Mesothelial cell of epicardium (in vitro differentiated cells): ENCODE measurements around the gene GRIN3A. TPM values are rescaled to one million over a fixed set of nuclear protein-coding genes. Genes with fewer than 3 reads are reported as not detected.

Experiments
- DNase-seq, 2 experiments: peaks; one replicate each; pipeline ENCODE4 v3.0.0; 2021; ENCODE audit warnings: low spot score in 2 of 2; ENCODE audit not compliant: unreplicated experiment in 2 of 2
- H3K27ac Mint-ChIP-seq: 2 replicates; pipeline ENCODE4 v1.8.0; 2021; ENCODE audit warnings: mixed read lengths
- H3K27me3 Mint-ChIP-seq: 2 replicates; pipeline ENCODE4 v1.8.0; 2021; ENCODE audit warnings: low read depth, mixed read lengths
- H3K36me3 Mint-ChIP-seq: 2 replicates; pipeline ENCODE4 v1.8.0; 2021; ENCODE audit warnings: mixed read lengths
- H3K4me1 Mint-ChIP-seq: 2 replicates; pipeline ENCODE4 v1.8.0; 2021; ENCODE audit warnings: mixed read lengths
- H3K4me3 Mint-ChIP-seq: 2 replicates; pipeline ENCODE4 v1.8.0; 2021; ENCODE audit warnings: mild to moderate bottlenecking, moderate library complexity, mixed read lengths
- H3K9me3 Mint-ChIP-seq: 2 replicates; pipeline ENCODE4 v1.8.0; 2021; ENCODE audit warnings: mixed read lengths
- total RNA-seq: library from RNA; stranded (reverse); gene quantifications from 3 replicates; pipeline ENCODE4 v1.2.1, GENCODE V29; 2021
- TF ChIP-seq, protein P1 (sequence below): fragments of 200-600 bp; sonication (generic); IDR thresholded peaks from one replicate; pipeline ENCODE4 v1.5.0; 2021; ENCODE audit warnings: antibody characterized with exemption; ENCODE audit not compliant: unreplicated experiment

Gene GRIN3A
- total RNA-seq, 1 donor from 2014 or later = 3.0 TPM

GRCh38 chr9:101632611-101633010 is 105.8 kb downstream of the GRIN3A start:
- H3K4me1 Mint-ChIP-seq = peaks cover 13% of the 10 kb centered on the region
- H3K36me3 Mint-ChIP-seq = no peaks in the 10 kb centered on the region
- peaks cover 7% of the 10 kb centered on the region for H3K27me3 Mint-ChIP-seq
- DNase-seq = no peak
- H3K4me3 Mint-ChIP-seq = no peak overlapping the region
- no peak overlapping the region for H3K27ac Mint-ChIP-seq
- TF ChIP-seq, protein P1, sequence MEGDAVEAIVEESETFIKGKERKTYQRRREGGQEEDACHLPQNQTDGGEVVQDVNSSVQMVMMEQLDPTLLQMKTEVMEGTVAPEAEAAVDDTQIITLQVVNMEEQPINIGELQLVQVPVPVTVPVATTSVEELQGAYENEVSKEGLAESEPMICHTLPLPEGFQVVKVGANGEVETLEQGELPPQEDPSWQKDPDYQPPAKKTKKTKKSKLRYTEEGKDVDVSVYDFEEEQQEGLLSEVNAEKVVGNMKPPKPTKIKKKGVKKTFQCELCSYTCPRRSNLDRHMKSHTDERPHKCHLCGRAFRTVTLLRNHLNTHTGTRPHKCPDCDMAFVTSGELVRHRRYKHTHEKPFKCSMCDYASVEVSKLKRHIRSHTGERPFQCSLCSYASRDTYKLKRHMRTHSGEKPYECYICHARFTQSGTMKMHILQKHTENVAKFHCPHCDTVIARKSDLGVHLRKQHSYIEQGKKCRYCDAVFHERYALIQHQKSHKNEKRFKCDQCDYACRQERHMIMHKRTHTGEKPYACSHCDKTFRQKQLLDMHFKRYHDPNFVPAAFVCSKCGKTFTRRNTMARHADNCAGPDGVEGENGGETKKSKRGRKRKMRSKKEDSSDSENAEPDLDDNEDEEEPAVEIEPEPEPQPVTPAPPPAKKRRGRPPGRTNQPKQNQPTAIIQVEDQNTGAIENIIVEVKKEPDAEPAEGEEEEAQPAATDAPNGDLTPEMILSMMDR = no peak
- H3K9me3 Mint-ChIP-seq = no peaks in the 10 kb centered on the region

GRCh38 chr9:101631892-101632291 is 106.6 kb downstream of the GRIN3A start:
- TF ChIP-seq, protein P1 = no peak
- Mint-ChIP-seq H3K4me3 (no peak overlapping the region), H3K27me3 (peaks cover 7% of the 10 kb centered on the region), H3K27ac (no peak overlapping the region), H3K4me1 (peaks cover 13% of the 10 kb centered on the region), H3K36me3 (no peaks in the 10 kb centered on the region), H3K9me3 (no peaks in the 10 kb centered on the region)
- DNase-seq = no peak

DNA sequence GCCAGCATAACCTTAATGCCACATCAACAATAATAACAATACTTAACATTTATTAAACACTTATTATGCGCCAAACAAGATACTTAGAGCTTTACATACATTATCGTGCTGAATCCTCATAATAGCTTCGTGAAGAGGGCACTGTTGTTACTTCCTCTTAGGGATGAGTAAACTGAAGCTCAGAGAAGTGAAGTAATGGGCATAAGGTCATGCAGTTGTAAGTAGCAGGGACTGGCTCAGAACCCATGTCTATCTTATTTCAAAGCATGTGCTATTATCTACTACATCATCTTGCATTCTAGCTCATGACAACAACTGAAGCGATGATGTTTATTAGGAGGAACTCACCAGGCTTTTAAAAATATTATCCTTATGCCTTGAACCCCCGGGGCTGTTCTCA is 108.8 kb downstream of the GRIN3A start:
- no peak overlapping the region for H3K4me3 Mint-ChIP-seq
- TF ChIP-seq, protein P1 = no peak
- H3K36me3 Mint-ChIP-seq = no peaks in the 10 kb centered on the region
- no peak for DNase-seq
- no peaks in the 10 kb centered on the region for H3K9me3 Mint-ChIP-seq
- H3K4me1 Mint-ChIP-seq = peaks cover 9% of the 10 kb centered on the region
- H3K27me3 Mint-ChIP-seq = peaks cover 11% of the 10 kb centered on the region
- no peak overlapping the region for H3K27ac Mint-ChIP-seq

GRCh38 chr9:101628173-101628572 is 110.3 kb downstream of the GRIN3A start:
- Mint-ChIP-seq H3K27ac (no peak overlapping the region), H3K27me3 (peaks cover 11% of the 10 kb centered on the region), H3K4me3 (no peak overlapping the region), H3K9me3 (no peaks in the 10 kb centered on the region), H3K4me1 (peaks cover 9% of the 10 kb centered on the region), H3K36me3 (no peaks in the 10 kb centered on the region)
- DNase-seq = no peak
- TF ChIP-seq, protein P1 = no peak

GRCh38 chr9:101626295-101626694 is 112.2 kb downstream of the GRIN3A start:
- Mint-ChIP-seq H3K4me1 (peaks cover 9% of the 10 kb centered on the region), H3K9me3 (no peaks in the 10 kb centered on the region), H3K27me3 (peaks cover 7% of the 10 kb centered on the region), H3K36me3 (no peaks in the 10 kb centered on the region), H3K4me3 (no peak overlapping the region), H3K27ac (no peak overlapping the region)
- no peak for DNase-seq
- TF ChIP-seq, protein P1 = no peak

DNA sequence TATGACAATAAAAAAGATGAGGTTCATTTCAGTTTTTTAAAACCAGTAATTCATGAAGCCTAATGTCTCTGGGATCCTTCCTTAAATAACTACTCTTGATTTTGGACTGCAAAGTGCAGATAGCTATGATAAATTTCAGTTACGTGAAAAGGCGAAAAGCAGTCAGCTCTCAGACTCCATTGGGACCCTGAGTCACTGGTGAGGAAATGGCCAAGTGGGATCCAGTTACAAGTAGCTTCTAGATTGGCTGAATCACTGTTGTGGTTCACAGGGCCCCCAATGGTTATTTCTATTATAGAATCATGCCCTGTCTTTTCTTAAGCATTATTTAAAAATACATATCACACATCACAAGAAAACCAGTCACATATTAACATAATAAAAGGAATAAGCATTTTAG is 112.6 kb downstream of the GRIN3A start:
- no peaks in the 10 kb centered on the region for H3K9me3 Mint-ChIP-seq

More for the DNA sequence above, 112.6 kb downstream of the GRIN3A start:
- Mint-ChIP-seq H3K27ac (no peak overlapping the region), H3K4me1 (peaks cover 9% of the 10 kb centered on the region), H3K27me3 (peaks cover 7% of the 10 kb centered on the region), H3K36me3 (no peaks in the 10 kb centered on the region), H3K4me3 (no peak overlapping the region)
- no peak for DNase-seq
- TF ChIP-seq, protein P1 = no peak
